Hematopoietic multipotent progenitor cell treated with erythropoietin and hydrocortisone succinate and interleukin-3 and kit ligand, for 4 days (in vitro differentiated cells): ENCODE results near the gene SERP2.
A peak's percentile ranks its signal among the peaks of the same experiment; 100 is the strongest.

ENCODE experiments used
- DNase-seq: peaks from one replicate; pipeline ENCODE4 v3.0.0-alpha.2; 2015

The SERP2 gene

DNA sequence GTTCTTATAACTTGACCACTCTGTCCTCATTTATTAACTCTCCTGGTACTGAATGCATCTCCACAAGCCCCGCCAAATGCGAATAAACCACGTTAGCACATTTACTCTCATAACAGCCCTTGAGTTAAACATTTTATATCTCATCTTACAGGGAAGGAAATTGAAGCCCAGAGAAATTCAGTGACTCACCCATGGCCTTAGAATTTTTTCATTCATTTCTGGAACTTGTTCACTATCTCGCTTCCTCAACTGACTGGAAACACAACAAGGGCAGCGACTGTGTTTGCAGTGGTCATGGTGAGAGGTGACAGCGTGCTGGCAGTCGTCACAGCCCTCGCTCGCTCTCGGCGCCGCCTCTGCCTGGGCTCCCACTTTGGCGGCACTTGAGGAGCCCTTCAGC, 39.5 kb downstream of the SERP2 start:
- DNase-seq: peak; percentile 54

DNA sequence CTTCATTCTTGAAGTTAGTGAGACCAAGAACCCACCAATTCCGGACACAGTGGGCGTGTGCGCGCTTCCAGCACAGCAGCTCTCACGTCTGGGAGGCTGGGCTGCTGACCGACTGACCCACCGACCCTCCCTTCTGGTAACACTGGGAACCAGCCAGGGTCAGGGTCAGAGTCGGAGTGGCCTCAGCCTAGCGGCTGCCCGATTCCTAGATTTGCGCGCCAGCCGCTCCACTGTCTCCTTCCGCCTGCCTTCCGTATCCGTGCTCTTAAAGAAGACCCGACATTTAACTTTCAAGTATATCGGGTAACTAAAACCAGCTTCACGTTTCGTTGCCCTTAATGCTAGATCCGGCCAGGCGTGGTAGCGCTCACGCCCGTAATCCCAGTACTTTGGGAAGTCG, 41.1 kb downstream of the SERP2 start:
- no peak for DNase-seq

DNA sequence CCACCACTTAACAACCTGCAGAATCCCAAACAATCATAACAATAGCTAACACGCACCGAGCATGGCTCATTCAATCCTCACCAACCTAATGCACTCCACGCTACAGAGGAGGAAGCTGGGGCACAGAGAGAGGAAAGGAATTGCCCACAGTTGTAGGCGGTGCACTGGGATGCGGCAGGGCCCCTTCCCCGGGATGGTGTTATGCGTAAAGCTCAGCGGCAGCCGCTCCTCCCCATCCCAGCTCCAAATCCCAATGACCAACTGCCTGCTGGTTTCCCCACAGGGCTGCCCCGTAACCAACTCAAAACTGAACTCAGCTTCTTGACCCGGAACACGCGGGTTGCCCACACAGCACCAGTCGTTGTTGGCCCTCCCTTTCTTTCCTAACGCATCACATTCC, 42.2 kb downstream of the SERP2 start:
- no peak for DNase-seq

DNA sequence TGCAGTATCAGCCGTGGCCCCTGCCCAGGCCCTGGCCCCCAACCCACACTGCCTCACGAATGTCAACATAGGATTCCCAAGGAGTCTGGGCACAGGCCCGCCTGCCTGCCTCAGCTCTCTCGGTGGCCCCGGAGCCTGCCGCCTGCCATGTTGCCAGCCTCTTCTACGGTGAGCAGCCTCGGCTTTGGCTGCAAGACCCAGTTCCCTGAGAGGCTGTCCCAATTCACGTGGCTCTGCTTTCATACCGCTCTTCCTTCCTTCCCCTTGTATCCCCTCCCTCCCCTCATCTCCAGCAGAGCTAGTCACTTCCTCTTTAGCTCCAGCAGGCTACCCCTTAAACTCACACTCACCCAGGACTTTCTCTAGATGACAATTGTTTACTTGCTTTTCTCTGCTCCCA, 42.7 kb downstream of the SERP2 start:
- DNase-seq: peak; percentile 85

DNA sequence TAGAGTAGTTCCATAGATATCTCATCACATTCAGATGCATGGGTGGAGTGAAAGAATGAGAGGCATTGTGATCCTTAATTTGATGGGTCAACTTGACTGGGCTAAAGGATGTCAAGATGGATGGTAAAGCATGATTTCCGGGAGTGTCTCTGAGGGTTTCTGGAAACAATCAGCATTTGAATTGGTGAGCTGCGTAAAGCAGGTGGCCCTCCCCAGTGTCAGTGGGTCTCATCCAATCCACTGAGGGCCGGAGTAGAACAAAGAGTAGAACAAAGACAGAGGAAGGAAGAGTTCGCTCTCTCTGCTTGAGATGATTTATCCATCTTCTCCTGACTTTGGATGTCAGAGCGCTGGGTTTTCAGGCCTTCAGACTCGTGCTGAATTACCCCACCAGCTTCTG, 43.1 kb downstream of the SERP2 start:
- DNase-seq: no peak

DNA sequence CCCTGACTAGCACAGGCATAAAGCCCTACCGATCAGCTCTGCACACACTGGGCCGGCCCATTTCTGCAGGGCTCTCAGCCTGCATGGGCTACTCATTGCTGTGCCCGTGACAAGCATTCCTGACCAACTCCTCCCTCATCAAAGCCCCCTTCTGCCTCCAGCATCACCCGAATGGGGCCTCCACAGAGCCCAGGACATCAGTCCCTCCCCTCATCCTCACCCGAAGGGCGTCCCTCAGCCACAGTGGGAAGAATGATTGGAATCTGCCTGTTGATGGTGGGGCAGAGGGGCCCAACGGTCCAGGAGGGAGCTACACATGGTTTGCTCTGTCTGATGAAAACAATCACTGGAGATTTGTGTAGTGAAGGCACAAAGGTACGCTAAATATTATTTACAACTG, 43.8 kb downstream of the SERP2 start:
- DNase-seq: no peak

DNA sequence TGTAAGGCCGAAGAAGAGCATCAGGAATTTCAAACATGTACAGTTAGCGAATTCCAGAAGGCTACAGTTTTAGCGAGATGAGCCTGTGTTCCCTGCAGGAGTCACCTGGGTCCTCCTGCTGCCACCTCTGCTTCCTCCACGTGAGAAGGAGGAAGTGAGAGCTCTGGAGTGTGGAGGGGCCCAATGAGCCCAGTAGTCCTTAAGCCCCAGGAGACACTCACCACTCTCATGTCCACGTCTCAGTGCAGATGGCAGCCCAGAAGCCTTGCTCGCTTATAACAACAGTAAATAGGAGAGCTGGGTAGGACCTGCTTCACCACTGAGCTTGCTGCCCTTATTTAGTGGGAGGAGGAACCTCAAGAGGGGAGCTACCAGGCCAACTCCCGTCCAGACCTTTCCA, 44.3 kb downstream of the SERP2 start:
- no peak for DNase-seq

DNA sequence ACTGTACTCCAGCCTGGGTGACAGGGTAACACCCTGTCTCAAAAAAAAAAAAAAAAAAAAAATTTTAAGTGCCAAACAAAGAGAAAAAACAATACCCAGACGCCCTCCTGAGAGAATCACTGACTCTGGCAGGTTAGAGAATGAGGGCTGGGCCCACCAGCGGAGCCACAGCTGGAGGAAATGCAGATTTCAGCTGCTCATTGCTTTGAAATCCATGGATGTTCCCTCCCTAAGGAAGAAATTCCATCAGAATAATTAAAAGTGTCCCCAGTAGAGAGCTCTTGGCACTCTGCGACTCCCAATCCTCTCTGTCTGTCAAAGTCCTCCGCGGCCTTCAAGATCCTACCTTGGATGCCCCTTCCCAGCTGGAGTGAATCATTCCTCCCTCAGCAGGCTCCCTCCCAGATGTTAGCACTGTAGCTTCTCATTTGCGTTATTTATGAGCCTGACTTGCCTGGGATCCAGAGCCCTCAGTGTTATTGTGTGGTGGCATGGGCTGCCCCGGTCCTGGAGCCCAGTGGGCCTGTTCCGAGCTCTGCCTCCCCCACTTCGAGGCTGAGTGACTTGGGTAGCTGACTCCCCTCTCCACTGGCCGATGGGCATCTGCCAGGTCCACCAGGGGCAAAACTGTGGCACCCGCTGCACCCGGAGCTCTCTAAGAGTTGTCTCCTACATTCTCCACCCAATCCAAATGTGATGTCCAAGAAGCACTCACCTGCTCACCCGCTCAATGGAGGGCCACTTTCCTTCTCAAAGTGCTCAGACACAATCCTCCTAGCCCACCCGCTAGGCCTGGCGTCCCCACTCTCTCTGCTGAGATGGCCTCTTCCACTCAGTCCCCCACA, 47.0 kb downstream of the SERP2 start:
- DNase-seq: no peak

DNA sequence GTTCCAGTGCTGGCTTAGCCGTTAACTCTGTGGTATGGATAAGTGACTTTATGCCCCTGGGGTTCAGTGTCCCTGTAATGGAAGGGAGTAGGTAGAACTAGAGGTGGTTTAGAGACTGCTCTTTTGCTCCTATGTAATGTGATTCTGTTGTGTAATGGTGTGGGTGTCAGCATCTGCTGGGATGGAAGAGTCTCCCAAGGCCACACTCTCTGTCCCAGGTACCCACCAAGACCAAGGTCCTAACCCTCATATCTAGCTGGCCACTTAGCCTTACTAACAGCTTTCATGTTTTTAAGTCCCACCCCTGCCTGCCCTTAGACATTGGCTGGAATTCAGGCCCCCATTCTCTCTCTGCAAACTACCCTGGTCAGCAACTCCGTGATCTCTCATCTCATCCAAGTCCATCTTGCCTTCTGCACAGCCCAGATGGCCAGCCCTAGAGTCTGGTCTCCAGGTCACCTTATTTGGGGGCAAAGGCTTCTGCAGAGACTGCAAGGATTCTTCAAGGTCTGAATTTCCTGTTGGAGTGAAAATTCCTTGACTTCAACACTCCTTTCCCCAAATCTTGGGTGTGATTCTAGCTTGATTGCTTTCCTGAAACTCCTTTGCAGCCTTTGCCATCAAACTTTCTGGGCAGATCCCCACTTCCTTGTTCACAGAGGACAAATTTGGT, 48.4 kb downstream of the SERP2 start:
- no peak for DNase-seq

DNA sequence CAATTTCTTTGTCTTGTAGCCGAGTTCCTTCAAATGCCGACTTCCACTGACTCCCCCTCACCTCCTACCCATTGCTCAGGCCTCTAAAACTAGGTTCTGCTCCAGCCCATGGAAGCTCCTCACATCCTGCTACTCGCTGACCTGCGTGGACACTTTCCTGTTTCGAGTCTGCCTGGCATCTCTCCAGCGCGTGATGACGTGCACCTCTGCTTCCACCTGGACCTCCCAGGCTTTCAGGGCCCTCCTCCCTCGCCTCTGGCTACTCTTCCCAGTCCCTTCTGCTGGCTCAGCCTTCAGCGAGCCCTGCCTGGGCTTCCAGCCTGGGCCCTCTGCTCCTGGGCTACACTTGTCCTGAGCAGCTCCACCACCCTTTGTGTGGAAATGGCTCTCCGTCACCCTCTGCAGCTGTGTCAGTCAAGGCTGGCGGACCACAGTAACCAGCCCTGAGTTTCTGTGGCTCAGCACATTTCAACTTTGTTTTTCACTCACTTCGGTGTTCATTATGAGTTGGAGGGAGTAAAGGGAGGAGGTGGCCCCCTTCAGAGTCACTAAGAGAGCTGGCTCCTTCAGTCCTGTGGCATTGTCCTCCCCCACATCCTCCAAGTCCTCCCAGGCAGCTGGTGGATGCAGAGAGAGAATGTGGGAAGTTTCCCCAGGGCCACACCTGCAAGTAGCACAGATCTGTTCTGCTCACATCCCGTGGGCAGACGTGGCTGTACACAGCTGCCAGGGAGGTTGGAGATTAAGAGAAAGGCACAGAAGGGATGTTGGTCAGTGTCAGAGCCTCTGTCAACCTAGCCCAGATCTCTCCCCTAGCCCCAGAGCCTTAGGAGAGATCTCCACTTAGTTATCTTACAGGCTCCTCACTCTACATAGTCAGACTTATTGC, 49.4 kb downstream of the SERP2 start:
- DNase-seq: no peak

DNA sequence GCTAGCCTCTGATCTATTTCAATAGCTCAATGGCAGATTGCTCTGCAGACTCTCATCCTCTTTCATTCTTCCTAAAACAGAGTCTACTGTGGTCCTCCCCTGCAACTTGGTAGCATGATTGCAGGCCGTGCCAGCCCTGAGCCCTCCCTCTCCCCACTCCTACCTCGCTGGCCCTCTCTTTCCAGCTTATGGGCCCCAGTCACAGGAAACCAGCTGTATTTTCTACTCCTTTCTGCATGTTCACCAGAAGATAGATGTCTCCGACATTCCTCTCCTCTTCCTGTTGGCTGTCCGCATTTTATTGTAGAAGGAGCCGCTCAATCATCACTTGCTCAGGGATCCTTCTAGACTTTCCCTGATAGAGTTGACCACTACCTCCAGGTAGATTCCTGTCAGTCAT, 50.2 kb downstream of the SERP2 start:
- no peak for DNase-seq

DNA sequence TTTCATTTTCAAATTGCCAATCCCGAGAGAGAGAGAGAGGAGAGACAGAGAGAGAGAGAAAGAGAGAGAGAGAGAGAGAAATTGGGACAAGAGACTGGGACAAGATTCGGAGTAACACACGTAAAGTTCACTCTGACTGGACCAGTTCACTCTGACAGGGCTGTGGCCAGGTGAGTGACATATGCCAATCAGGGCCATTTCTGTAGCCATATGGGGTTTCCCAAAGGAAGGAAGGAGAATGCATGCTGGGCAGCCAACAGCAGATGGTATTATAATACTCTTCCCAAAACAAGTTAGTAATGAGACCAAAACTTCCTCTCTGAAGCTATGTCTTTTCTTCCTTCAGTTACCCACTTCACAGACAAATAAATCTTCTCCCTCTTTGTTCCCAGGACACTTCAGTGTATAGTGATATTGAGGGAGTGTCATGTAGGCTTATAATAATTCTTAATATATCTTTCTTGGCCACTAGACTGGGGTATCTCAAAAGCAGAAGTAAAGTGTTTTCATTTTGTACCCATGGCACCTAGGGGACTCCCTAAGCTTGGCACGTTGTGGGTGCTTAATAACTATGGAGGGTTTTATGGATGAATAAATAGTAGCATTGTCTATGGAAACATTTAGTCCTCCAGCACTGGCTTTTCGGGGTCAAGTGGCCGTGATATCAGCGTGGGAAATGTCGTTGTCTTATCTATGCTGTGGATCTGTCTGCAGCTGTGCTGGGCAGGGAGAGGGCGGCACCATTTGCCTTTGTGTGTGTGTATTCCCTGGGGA, 51.6 kb downstream of the SERP2 start:
- peak; percentile 64 for DNase-seq

DNA sequence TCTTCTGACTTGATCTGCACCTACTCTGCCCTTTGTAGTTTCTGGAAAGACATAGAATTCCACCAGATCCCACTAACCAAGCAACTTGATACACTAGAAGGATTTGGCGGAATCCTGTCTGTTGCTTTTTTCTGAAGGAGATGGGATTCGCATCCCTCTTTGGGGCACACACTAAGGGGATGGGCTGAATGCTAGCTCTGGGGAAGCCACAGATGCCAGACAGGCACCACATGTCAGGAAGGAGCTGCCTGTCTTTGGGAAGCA, 52.1 kb downstream of the SERP2 start:
- DNase-seq: no peak

DNA sequence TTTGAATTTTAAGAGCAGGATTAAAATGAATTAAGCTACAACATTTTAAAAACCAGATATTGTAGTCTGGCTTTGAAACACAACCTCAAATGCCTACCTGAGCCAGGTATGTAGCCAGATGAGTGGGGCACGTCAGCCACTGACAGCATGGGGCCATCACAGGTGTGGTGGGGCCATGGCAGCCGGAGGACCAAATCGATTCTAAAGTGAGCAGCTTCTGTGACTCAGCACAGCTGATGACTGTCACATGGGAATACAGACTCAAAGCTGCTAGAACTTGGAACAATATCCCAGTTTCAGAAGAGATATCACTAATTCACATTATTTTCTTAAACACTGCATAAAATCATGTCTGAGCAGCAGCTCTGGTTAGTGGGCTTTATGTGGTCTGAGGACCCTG, 52.8 kb downstream of the SERP2 start:
- no peak for DNase-seq

DNA sequence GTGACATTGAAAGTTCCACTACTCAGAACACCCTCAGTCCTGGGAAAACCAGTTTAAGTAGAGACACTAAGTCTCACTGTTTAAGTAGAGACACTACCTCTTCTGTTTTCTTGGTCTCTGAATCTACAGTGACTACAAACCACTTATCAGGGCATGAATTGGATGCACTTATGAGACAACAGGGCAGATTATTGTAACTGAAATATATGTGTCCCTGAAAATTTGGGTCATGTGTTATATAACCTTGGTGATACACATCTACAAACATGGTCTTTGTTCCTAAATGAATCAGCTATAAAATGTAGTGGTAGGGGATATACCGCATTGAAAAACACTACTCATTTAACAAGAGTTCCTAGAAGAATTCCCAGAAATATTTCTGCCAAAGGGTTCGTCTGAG, 55.7 kb downstream of the SERP2 start:
- DNase-seq: no peak

DNA sequence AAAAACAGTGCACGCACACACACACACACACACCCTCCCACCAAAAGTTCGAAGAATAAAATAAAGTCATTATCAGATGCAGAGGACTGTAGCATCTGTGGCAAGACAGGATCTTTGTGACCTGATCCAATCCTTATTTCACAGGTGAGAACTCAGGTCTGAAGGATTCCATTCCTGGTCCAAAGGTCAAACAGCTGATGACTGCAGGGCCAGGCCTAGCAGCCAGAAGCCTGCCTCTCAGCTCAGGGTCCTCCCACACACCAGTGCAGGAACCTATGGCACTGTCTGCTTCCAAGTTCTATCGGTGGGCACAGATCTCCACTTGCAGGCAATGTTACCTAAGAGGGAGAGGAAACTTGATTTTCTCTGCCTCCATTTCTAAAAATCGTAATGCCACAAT, 57.5 kb downstream of the SERP2 start:
- no peak for DNase-seq

DNA sequence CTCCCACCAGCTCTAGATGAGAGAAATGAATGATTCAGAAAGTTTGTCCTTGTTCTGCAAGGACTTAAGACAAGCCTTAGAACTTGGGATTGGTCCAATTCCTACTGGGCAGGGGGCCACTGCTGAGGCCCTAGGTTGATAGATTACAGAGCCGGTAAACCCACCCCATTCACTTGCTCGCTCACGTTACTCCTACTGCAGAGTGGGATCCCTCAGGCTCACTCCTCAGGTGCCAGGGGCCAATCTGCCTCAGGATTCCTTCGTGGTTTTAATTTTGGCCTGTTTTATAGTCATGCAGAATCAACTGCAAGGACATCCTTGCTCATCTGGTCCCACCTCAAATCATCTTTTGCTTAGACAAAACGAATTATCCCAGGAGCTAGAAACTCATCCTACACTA, 59.0 kb downstream of the SERP2 start:
- DNase-seq: no peak

DNA sequence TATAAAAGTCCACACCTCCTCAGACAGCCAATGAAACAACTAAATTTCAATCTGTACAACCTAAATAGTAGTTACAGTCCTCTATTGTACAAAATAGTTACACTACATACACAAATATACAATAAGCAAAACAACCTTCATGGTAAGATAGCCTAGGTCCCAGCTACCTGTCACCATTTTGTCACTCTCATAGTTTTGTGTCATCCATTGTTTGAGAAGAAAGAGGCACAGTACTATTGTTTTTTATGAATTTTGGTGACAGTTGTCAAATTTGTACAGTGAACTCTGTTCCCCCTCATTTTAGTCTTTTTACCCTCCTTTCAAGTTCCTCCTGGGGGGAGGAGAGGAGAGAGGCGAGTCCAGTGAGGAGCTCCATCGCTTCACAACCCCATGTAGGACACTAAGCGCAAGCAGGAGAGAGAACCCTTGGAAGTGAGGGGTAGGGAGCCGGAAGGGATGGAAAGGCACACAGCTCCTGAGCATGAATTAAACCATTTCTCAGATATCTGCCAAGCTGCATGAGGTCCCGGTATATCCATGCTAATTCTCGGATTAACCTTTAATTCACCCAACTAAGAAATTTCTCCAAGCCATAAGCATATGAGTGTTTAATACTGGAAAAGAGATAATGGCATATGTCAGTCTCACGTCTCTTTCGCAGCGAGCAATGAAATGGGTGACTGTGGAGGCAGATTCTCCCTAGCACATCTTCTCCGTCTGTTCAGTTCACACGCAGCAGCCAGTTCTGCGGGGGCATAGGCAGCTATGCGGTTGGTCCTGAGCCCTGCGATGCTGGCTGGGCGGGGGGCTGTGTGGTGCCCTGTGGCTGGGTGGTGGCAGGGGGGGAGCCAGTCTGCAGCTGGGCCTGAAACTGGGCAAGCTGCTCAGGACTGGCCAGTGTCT, 60.5 kb downstream of the SERP2 start:
- DNase-seq: no peak

DNA sequence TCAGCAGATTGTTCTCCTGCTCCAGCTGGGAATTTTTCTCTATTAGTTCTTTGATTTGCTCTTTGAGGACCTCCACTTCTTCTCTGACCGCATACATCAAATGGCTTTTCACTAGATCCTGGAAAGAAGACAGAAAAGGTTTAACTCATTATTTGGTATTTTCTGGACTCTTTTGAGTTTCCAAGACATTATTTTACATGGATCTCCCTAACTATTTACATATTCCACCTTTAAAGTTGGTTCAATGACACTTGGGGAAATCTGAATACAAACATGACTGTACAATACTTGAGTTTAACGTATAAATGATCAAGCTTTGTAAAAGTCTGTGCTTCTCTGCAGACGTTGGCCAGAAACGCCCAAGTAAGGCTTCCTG, 61.1 kb downstream of the SERP2 start:
- no peak for DNase-seq

DNA sequence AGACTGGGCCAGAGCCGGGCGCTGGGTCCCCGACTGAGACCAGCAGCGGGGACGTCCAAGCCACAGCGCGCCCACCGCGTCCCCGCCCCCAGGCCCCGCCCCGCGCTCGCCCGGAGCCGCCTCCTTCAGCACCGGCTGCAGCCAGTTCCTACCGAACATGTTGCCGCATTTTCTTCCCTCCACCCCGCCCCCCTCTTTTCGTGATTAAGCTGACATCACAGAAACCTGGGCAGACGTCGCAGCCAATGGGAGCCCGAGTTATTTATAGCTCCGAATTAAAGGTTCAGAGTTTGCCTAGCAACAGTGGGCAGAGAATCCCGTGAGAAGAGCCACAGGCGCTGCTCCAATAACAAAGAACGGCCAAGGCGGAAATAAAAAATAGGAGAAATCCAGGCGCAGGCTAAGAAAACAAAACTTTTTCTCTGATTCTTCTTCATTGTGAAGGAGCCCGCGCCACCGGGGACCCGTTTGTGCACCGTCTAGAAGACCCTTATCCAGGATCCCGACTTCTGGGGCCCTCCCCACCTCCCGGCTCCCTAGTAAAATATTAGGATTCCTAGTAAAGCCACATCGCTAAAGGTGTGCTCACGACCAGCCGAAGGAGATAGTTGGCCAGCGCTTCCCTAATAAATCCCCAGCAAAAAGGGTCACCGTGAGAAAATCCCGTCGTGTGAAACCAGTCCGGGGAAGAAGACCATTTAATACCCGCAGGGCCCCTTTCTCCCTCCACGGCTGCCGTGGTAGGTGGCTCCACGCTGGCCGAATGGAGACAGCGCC, 61.7 kb downstream of the SERP2 start:
- peak; percentile 99 for DNase-seq

DNA sequence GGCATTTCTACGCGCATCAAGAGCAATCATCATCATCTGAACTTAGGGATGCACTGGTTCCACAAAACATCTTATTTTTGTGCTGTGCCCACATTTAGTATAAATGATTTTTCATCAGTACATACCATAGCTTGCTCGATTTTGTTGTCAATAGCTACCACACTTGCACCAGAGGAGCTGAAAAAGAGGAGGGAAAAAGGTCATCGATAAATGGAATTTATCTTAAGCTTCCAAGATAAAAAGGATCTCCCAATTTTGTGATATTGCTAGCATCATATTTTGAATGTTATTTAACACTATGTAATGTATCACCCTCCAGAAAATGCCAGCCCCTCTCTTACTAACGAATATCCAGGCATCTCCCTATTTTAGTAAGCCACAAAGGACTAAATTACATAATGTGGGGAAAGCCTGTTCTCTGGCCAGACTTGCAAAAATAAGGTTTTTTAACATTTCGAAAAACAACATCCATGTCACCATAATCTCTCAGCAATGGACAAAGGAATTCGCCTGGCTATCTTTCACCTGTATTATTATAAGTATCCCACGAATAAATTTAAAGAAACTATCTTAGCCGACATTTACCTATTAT, 62.4 kb downstream of the SERP2 start:
- DNase-seq: no peak
